Body of pancreas (tissue), 4 donors: ENCODE data around the gene MOV10L1. TPM values are rescaled to one million over a fixed set of nuclear protein-coding genes. Genes with fewer than 3 reads are reported as not detected.

ENCODE experiments used
- ATAC-seq: fragments of 150-250 bp; one replicate; pipeline ENCODE4 v1.9.1; 2016
- DNase-seq, 4 donors: peaks; one replicate each; pipeline ENCODE4 v3.0.0-alpha.2; 2019
- H3K27ac ChIP-seq, 4 donors: fragments of 200-600 bp; sonication (generic); 1 replicate in 3 of 4; 2 replicates in 1 of 4; pipeline versions ENCODE4 v1.5.1 to v1.6.1; 2016 to 2019; ENCODE audit warnings: mild to moderate bottlenecking in 1 of 4, mixed read lengths in 1 of 4, moderate library complexity in 1 of 4
- H3K27me3 ChIP-seq, 2 donors: fragments of 200-600 bp; sonication (generic); one replicate each; pipeline ENCODE4 v1.6.0; 2016; ENCODE audit warnings: mild to moderate bottlenecking in 1 of 2
- H3K36me3 ChIP-seq, 2 donors: fragments of 200-600 bp; sonication (generic); replicated peaks in 1 of 2; 2 replicates each; pipeline ENCODE4 v1.5.1; 2016; ENCODE audit warnings: low read depth in 2 of 2; ENCODE audit not compliant: insufficient read depth in 1 of 2
- H3K4me1 ChIP-seq: fragments of 200-600 bp; sonication (generic); one replicate; pipeline ENCODE4 v1.6.0; 2016
- H3K4me3 ChIP-seq, 2 donors: fragments of 200-600 bp; sonication (generic); 1 replicate in 1 of 2; 2 replicates in 1 of 2; pipeline ENCODE4 v1.5.1; 2016 to 2019
- H3K9me3 ChIP-seq, 3 donors: fragments of 200-600 bp; sonication (generic); 1 replicate in 2 of 3; 2 replicates in 1 of 3; pipeline ENCODE4 v1.5.1; 2016
- CTCF ChIP-seq, 7 experiments: fragments of 450-650 bp in 4 of 7; fragments of 200-600 bp in 3 of 7; sonication (generic) in 3 of 7; IDR thresholded peaks; one replicate each; pipeline ENCODE4 v1.5.1; 2016 to 2019; ENCODE audit warnings: antibody characterized with exemption in 7 of 7
- POLR2A ChIP-seq, 3 donors: fragments of 450-650 bp; IDR thresholded peaks; one replicate each; pipeline ENCODE4 v1.6.1; 2016; ENCODE audit warnings: antibody characterized with exemption in 3 of 3, mild to moderate bottlenecking in 2 of 3
- WGBS, 2 donors: methylation state at CpG; one replicate each; pipeline ENCODE4 v1.1.5; 2017; 5-methylcytosine and 5-hydroxymethylcytosine counted together
- intact Hi-C: fragments of 100-400 bp; cut with DNase I; formaldehyde crosslinking; loops from one replicate; pipeline ENCODE4 v1.15.1; 2023
- total RNA-seq, 2 donors: library from RNA; depleted of rRNA; stranded (reverse); fragments of >200 nt; gene quantifications; one replicate each; pipeline ENCODE4 v1.1.0, GENCODE V29; 2016

The MOV10L1 gene
- total RNA-seq, 2 donors from 2014 or later = 0.52 TPM; not detected in 1

GRCh38 chr22:50197856-50198623 is 108.2 kb downstream of the MOV10L1 start:
- peaks cover 39% of the 10 kb centered on the region for H3K4me1 ChIP-seq
- H3K4me3 ChIP-seq = no peak overlapping the region
- no peak overlapping the region for H3K27ac ChIP-seq
- H3K36me3 ChIP-seq = peaks cover 0 to 6% of the 10 kb centered on the region in 2 donors
- 93 to 94% methylated on average over 15 to 40 of the region's 61 CpGs for WGBS, 2 donors
- DNase-seq (no peak), ATAC-seq (no peak)
- no peak for TF ChIP-seq CTCF (IDR thresholded peaks at IDR 0.05)
- TF ChIP-seq POLR2A (IDR thresholded peaks at IDR 0.05) = no peak
- intact Hi-C loops = no loop called here
- no peaks in the 10 kb centered on the region for H3K27me3 ChIP-seq
- H3K9me3 ChIP-seq = no peaks in the 10 kb centered on the region

GRCh38 chr22:50198624-50199017 is 108.8 kb downstream of the MOV10L1 start:
- no peaks in the 10 kb centered on the region for H3K27me3 ChIP-seq
- DNase-seq (no peak), ATAC-seq (no peak)
- no peak overlapping the region for H3K4me3 ChIP-seq
- H3K27ac ChIP-seq = no peak overlapping the region
- intact Hi-C loops = no loop called here
- no peaks in the 10 kb centered on the region for H3K9me3 ChIP-seq
- H3K4me1 ChIP-seq = peaks cover 33% of the 10 kb centered on the region
- peaks cover 0 to 8% of the 10 kb centered on the region in 2 donors for H3K36me3 ChIP-seq
- no peak for TF ChIP-seq POLR2A (IDR thresholded peaks at IDR 0.05)
- no peak for TF ChIP-seq CTCF (IDR thresholded peaks at IDR 0.05)
- WGBS, 2 donors = 80 to 81% methylated on average over 5 to 16 of the region's 16 CpGs

GRCh38 chr22:50199251-50199721 is 109.5 kb downstream of the MOV10L1 start:
- no peak for TF ChIP-seq POLR2A (IDR thresholded peaks at IDR 0.05)
- TF ChIP-seq CTCF (IDR thresholded peaks at IDR 0.05) = no peak
- Histone ChIP-seq H3K4me3 (no peak overlapping the region), H3K27ac (no peak overlapping the region), H3K9me3 (no peaks in the 10 kb centered on the region), H3K36me3 (peaks cover 0 to 8% of the 10 kb centered on the region in 2 donors), H3K27me3 (no peaks in the 10 kb centered on the region), H3K4me1 (peaks cover 26% of the 10 kb centered on the region)
- DNase-seq (peak in 1 of 4 donors; percentile 53), ATAC-seq (no peak)
- 67 to 69% methylated on average over 2 to 18 of the region's 18 CpGs for WGBS, 2 donors
- intact Hi-C loops = no loop called here

- ATAC-seq (peak; percentile 3), DNase-seq (peak in 1 of 4 donors; percentile 25)
- no peaks in the 10 kb centered on the region for H3K9me3 ChIP-seq
- peaks cover 0 to 8% of the 10 kb centered on the region in 2 donors for H3K36me3 ChIP-seq
- 26 to 40% methylated on average over 2 to 34 of the region's 34 CpGs for WGBS, 2 donors
- H3K4me1 ChIP-seq = peaks cover 26% of the 10 kb centered on the region
- TF ChIP-seq POLR2A (IDR thresholded peaks at IDR 0.05) (peak in 1 of 3 donors; percentile 5), CTCF (IDR thresholded peaks at IDR 0.05) (no peak)
- no peaks in the 10 kb centered on the region for H3K27me3 ChIP-seq
- intact Hi-C loops = no loop called here
- H3K27ac ChIP-seq = peak overlapping the region; percentile 37 to 78 (median 64)
- H3K4me3 ChIP-seq = peak overlapping the region in 1 of 2 donors; percentile 45
Observed at GRCh38 chr22:50199829-50200460, 110.1 kb downstream of the MOV10L1 start.
